Liver (tissue), 9 donors: Measurements from ENCODE around the gene TCEA2. TPM values are rescaled to one million over a fixed set of nuclear protein-coding genes. Genes with fewer than 3 reads are reported as not detected.
"Not testable (repeated sequence)": the region's sequence is repeated elsewhere in the genome, so short reads cannot be mapped to it uniquely, and the experiment has no call there.

ENCODE experiments used
- DNase-seq: peaks from one replicate; pipeline ENCODE4 v3.0.0-alpha.2; 2017; ENCODE audit warnings: low spot score
- H3K27ac ChIP-seq, 2 donors: one replicate each; pipeline ENCODE4 v1.7.0; 2013; ENCODE audit warnings: inconsistent platforms in 2 of 2, low read length in 2 of 2, control low read depth in 1 of 2, low read depth in 1 of 2, mild to moderate bottlenecking in 1 of 2
- H3K27me3 ChIP-seq, 4 donors: one replicate each; pipeline versions ENCODE4 v1.6.1 to v1.7.0; 2013; ENCODE audit warnings: low read length in 3 of 4, inconsistent platforms in 1 of 4, mild to moderate bottlenecking in 1 of 4, moderate library complexity in 1 of 4; ENCODE audit not compliant: control insufficient read depth in 4 of 4, insufficient read depth in 4 of 4
- H3K36me3 ChIP-seq, 4 donors: one replicate each; pipeline versions ENCODE4 v1.6.1 to v1.7.0; 2013; ENCODE audit warnings: low read length in 3 of 4, mild to moderate bottlenecking in 3 of 4, low read depth in 1 of 4, moderate library complexity in 1 of 4; ENCODE audit not compliant: control insufficient read depth in 4 of 4, insufficient read depth in 3 of 4
- H3K4me1 ChIP-seq, 4 donors: one replicate each; pipeline versions ENCODE4 v1.6.1 to v1.7.0; 2013; ENCODE audit warnings: low read length in 3 of 4, mild to moderate bottlenecking in 3 of 4, moderate library complexity in 1 of 4; ENCODE audit not compliant: control insufficient read depth in 4 of 4, insufficient read depth in 4 of 4
- H3K4me3 ChIP-seq, 3 donors: one replicate each; pipeline versions ENCODE4 v1.6.1 to v1.7.0; 2013; ENCODE audit warnings: low read length in 3 of 3, control low read depth in 1 of 3, low read depth in 1 of 3, mild to moderate bottlenecking in 1 of 3
- H3K9ac ChIP-seq, 2 donors: one replicate each; pipeline ENCODE4 v1.7.0; 2013; ENCODE audit warnings: low read length in 2 of 2, mild to moderate bottlenecking in 2 of 2, moderate library complexity in 2 of 2, control low read depth in 1 of 2, low read depth in 1 of 2
- H3K9me3 ChIP-seq, 4 donors: one replicate each; pipeline versions ENCODE4 v1.6.1 to v1.7.0; 2013; ENCODE audit warnings: low read length in 3 of 4; ENCODE audit not compliant: control insufficient read depth in 4 of 4
- CTCF ChIP-seq: fragments of 150-350 bp; IDR thresholded peaks from 2 replicates; pipeline ENCODE4 v1.5.1; 2017; ENCODE audit warnings: improper control_type of control experiment, low read depth, low read length; ENCODE audit not compliant: missing input control
- EGR1 ChIP-seq, 2 donors: IDR thresholded peaks; 2 replicates each; pipeline ENCODE4 v1.6.1; 2016 to 2018; ENCODE audit warnings: antibody characterized with exemption in 2 of 2, low read depth in 2 of 2
- FOXA1 ChIP-seq: IDR thresholded peaks from 2 replicates; pipeline ENCODE4 v1.6.1; 2016; ENCODE audit warnings: antibody characterized with exemption
- FOXA2 ChIP-seq: IDR thresholded peaks from 2 replicates; pipeline ENCODE4 v1.6.1; 2016; ENCODE audit warnings: antibody characterized with exemption
- GABPA ChIP-seq, 2 donors: IDR thresholded peaks in 1 of 2; conservative IDR thresholded peaks in 1 of 2; 2 replicates each; pipeline ENCODE4 v1.6.1; 2016; ENCODE audit warnings: antibody characterized with exemption in 2 of 2, mild to moderate bottlenecking in 1 of 2, moderate library complexity in 1 of 2
- HNF4A ChIP-seq, 2 donors: conservative IDR thresholded peaks; 2 replicates each; pipeline ENCODE4 v1.6.1; 2016; ENCODE audit warnings: antibody characterized with exemption in 2 of 2, mild to moderate bottlenecking in 2 of 2
- HNF4G ChIP-seq: IDR thresholded peaks from 2 replicates; pipeline ENCODE4 v1.6.1; 2016; ENCODE audit warnings: antibody characterized with exemption
- JUND ChIP-seq, 2 donors: IDR thresholded peaks; 2 replicates each; pipeline ENCODE4 v1.6.1; 2016; ENCODE audit warnings: antibody characterized with exemption in 2 of 2
- MAX ChIP-seq: IDR thresholded peaks from 2 replicates; pipeline ENCODE4 v1.6.1; 2016; ENCODE audit warnings: antibody characterized with exemption
- NR2F2 ChIP-seq: IDR thresholded peaks from 2 replicates; pipeline ENCODE4 v1.6.1; 2016; ENCODE audit warnings: antibody characterized with exemption
- RAD21 ChIP-seq, 2 donors: IDR thresholded peaks; 2 replicates each; pipeline ENCODE4 v1.6.1; 2016; ENCODE audit warnings: antibody characterized with exemption in 2 of 2, mild to moderate bottlenecking in 2 of 2
- RXRA ChIP-seq, 2 donors: IDR thresholded peaks; 2 replicates each; pipeline ENCODE4 v1.6.1; 2017 to 2018; ENCODE audit warnings: antibody characterized with exemption in 2 of 2, mild to moderate bottlenecking in 1 of 2
- SP1 ChIP-seq: IDR thresholded peaks from 2 replicates; pipeline ENCODE4 v1.6.1; 2018; ENCODE audit warnings: antibody characterized with exemption, mild to moderate bottlenecking
- TAF1 ChIP-seq: conservative IDR thresholded peaks from 2 replicates; pipeline ENCODE4 v1.6.1; 2016; ENCODE audit warnings: antibody characterized with exemption, mild to moderate bottlenecking
- YY1 ChIP-seq: IDR thresholded peaks from 2 replicates; pipeline ENCODE4 v1.6.1; 2016; ENCODE audit warnings: antibody characterized with exemption, mild to moderate bottlenecking
- ZBTB33 ChIP-seq: IDR thresholded peaks from 2 replicates; pipeline ENCODE4 v1.6.1; 2016; ENCODE audit warnings: antibody characterized with exemption
- WGBS: extraction: QIAGEN DNeasy Blood & Tissue Kit; methylation state at CpG from one replicate; pipeline ENCODE4 v1.1.7; 2013; 5-methylcytosine and 5-hydroxymethylcytosine counted together
- polyA plus RNA-seq, 2 donors: library from polyadenylated mRNA; stranded (reverse) in 1 of 2; unstranded in 1 of 2; fragments of 200-250 nt in 1 of 2; fragments of >200 nt in 1 of 2; fragmentation: Nextera tagmentation in 1 of 2; extraction: Ambion mirVana in 1 of 2; gene quantifications; one replicate each; pipeline versions ENCODE4 v1.2.1 to v1.2.3, GENCODE V29; 2013 to 2015
- total RNA-seq, 2 donors: library from RNA; depleted of rRNA; stranded (reverse); fragments of >200 nt; gene quantifications; one replicate each; pipeline ENCODE4 v1.2.3, GENCODE V29; 2014
- TF ChIP-seq, protein P1 (sequence below): IDR thresholded peaks from 2 replicates; pipeline ENCODE4 v1.6.1; 2016; ENCODE audit warnings: antibody characterized with exemption, mild to moderate bottlenecking
- TF ChIP-seq, protein P2 (sequence below): IDR thresholded peaks from 2 replicates; pipeline ENCODE4 v1.6.1; 2016; ENCODE audit warnings: antibody characterized with exemption
- donor health status: healthy.
- donor health status: healthy.
- donor health status: healthy.
- donor health status: healthy.
- donor health status: healthy.

TCEA2 gene
- total and polyA plus RNA-seq, 4 donors, result 4.6 to 22.6 (median 11.8) TPM

GRCh38 chr20:64084685-64085152, 21.7 kb downstream of the TCEA2 start:
- no peaks in the 10 kb centered on the region for H3K36me3 ChIP-seq
- H3K4me1 ChIP-seq, result peaks cover 6 to 16% (median 12%) of the 10 kb centered on the region in 4 donors
- H3K4me3 ChIP-seq, result no peak overlapping the region
- no peak overlapping the region for H3K27ac ChIP-seq
- H3K27me3 ChIP-seq, result peaks cover 0 to 6% (median 0%) of the 10 kb centered on the region in 4 donors
- 10% methylated on average over 23 of the region's 23 CpGs for WGBS
- TF ChIP-seq RAD21 (IDR thresholded peaks at IDR 0.05) (no peak), RXRA (IDR thresholded peaks at IDR 0.05) (no peak), TAF1 (no peak), SP1 (no peak), HNF4A (conservative IDR thresholded peaks at IDR 0.05) (no peak), HNF4G (no peak), JUND (IDR thresholded peaks at IDR 0.05) (no peak), NR2F2 (no peak), YY1 (no peak), CTCF (no peak)
- DNase-seq, result no peak
- no peaks in the 10 kb centered on the region for H3K9me3 ChIP-seq
- no peak overlapping the region for H3K9ac ChIP-seq

GRCh38 chr20:64086801-64087200, 23.8 kb downstream of the TCEA2 start:
- Histone ChIP-seq H3K9me3 (no peaks in the 10 kb centered on the region), H3K4me1 (peaks cover 6 to 16% (median 10%) of the 10 kb centered on the region in 4 donors), H3K4me3 (no peak overlapping the region), H3K9ac (no peak overlapping the region), H3K27me3 (peaks cover 0 to 6% (median 0%) of the 10 kb centered on the region in 4 donors), H3K36me3 (no peaks in the 10 kb centered on the region), H3K27ac (no peak overlapping the region)
- TF ChIP-seq SP1 (no peak), RAD21 (IDR thresholded peaks at IDR 0.05) (no peak), JUND (IDR thresholded peaks at IDR 0.05) (no peak), NR2F2 (no peak), FOXA1 (no peak), HNF4G (no peak), RXRA (IDR thresholded peaks at IDR 0.05) (no peak), ZBTB33 (no peak), GABPA (IDR thresholded peaks at IDR 0.05 in 1 of 2, conservative IDR thresholded peaks at IDR 0.05 in 1 of 2) (no peak), CTCF (no peak), MAX (no peak), EGR1 (IDR thresholded peaks at IDR 0.05; ENCODE audit: low read depth in 2 of 2) (no peak), TAF1 (no peak), FOXA2 (no peak), HNF4A (conservative IDR thresholded peaks at IDR 0.05) (no peak), YY1 (no peak)
- TF ChIP-seq, protein P1, sequence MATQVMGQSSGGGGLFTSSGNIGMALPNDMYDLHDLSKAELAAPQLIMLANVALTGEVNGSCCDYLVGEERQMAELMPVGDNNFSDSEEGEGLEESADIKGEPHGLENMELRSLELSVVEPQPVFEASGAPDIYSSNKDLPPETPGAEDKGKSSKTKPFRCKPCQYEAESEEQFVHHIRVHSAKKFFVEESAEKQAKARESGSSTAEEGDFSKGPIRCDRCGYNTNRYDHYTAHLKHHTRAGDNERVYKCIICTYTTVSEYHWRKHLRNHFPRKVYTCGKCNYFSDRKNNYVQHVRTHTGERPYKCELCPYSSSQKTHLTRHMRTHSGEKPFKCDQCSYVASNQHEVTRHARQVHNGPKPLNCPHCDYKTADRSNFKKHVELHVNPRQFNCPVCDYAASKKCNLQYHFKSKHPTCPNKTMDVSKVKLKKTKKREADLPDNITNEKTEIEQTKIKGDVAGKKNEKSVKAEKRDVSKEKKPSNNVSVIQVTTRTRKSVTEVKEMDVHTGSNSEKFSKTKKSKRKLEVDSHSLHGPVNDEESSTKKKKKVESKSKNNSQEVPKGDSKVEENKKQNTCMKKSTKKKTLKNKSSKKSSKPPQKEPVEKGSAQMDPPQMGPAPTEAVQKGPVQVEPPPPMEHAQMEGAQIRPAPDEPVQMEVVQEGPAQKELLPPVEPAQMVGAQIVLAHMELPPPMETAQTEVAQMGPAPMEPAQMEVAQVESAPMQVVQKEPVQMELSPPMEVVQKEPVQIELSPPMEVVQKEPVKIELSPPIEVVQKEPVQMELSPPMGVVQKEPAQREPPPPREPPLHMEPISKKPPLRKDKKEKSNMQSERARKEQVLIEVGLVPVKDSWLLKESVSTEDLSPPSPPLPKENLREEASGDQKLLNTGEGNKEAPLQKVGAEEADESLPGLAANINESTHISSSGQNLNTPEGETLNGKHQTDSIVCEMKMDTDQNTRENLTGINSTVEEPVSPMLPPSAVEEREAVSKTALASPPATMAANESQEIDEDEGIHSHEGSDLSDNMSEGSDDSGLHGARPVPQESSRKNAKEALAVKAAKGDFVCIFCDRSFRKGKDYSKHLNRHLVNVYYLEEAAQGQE, result no peak
- TF ChIP-seq, protein P2, sequence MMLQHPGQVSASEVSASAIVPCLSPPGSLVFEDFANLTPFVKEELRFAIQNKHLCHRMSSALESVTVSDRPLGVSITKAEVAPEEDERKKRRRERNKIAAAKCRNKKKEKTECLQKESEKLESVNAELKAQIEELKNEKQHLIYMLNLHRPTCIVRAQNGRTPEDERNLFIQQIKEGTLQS, result no peak
- WGBS, result 94% methylated on average over 8 of the region's 11 CpGs
- no peak for DNase-seq

GRCh38 chr20:64087226-64087825, 24.3 kb downstream of the TCEA2 start:
- not testable (repeated sequence) for H3K9me3 ChIP-seq, H3K9ac ChIP-seq, H3K27me3 ChIP-seq, DNase-seq, H3K4me3 ChIP-seq, H3K27ac ChIP-seq, H3K36me3 ChIP-seq
- WGBS, result 98% methylated on average over 6 of the region's 36 CpGs
- peaks cover 6 to 13% (median 10%) of the 10 kb centered on the region in 4 donors for H3K4me1 ChIP-seq
